Natural killer cell (primary cell): ENCODE results near the gene GYG1. TPM values are rescaled to one million over a fixed set of nuclear protein-coding genes. Genes with fewer than 3 reads are reported as not detected.

Source experiments
- ATAC-seq, 3 donors: fragments of 150-1000 bp in 2 of 3; fragments of 200-7000 bp in 1 of 3; cut with Tn5 transposase; 1 replicate in 1 of 3; 2 replicates in 2 of 3; pipeline ENCODE4 v1.10.0; 2021; ENCODE audit warnings: mild to moderate bottlenecking in 2 of 3, moderate library complexity in 2 of 3
- DNase-seq, 2 donors: peaks; one replicate each; pipeline versions ENCODE4 v3.0.0 to v3.0.0-alpha.2; 2013 to 2021; ENCODE audit warnings: mixed read lengths in 1 of 2
- H3K27ac ChIP-seq: one replicate; pipeline ENCODE4 v1.5.1; 2013; ENCODE audit warnings: mild to moderate bottlenecking, low read length
- H3K27me3 ChIP-seq: one replicate; pipeline ENCODE4 v1.6.1; 2013; ENCODE audit warnings: low read length; ENCODE audit not compliant: control insufficient read depth, insufficient read depth
- H3K36me3 ChIP-seq: one replicate; pipeline ENCODE4 v1.6.1; 2013; ENCODE audit warnings: low read length; ENCODE audit not compliant: control insufficient read depth, insufficient read depth
- H3K4me1 ChIP-seq: one replicate; pipeline ENCODE4 v1.6.1; 2013; ENCODE audit warnings: low read length; ENCODE audit not compliant: control insufficient read depth, insufficient read depth
- H3K4me3 ChIP-seq: one replicate; pipeline ENCODE4 v1.5.1; 2013; ENCODE audit warnings: low read length
- H3K9me3 ChIP-seq: one replicate; pipeline ENCODE4 v1.6.1; 2013; ENCODE audit warnings: low read length; ENCODE audit not compliant: control insufficient read depth, insufficient read depth
- H3K27ac Mint-ChIP-seq, 2 donors: one replicate each; pipeline ENCODE4 v1.8.0; 2022; ENCODE audit warnings: mild to moderate bottlenecking in 2 of 2, mixed read lengths in 2 of 2, moderate library complexity in 1 of 2
- H3K27me3 Mint-ChIP-seq, 2 donors: one replicate each; pipeline ENCODE4 v1.8.0; 2022; ENCODE audit warnings: low read depth in 2 of 2, mixed read lengths in 2 of 2
- H3K36me3 Mint-ChIP-seq: one replicate; pipeline ENCODE4 v1.8.0; 2022; ENCODE audit warnings: mixed read lengths
- H3K4me1 Mint-ChIP-seq, 2 donors: one replicate each; pipeline ENCODE4 v1.8.0; 2022; ENCODE audit warnings: mixed read lengths in 2 of 2
- H3K4me3 Mint-ChIP-seq: one replicate; pipeline ENCODE4 v1.8.0; 2022; ENCODE audit warnings: mild to moderate bottlenecking, moderate library complexity, mixed read lengths
- H3K9me3 Mint-ChIP-seq, 2 donors: one replicate each; pipeline ENCODE4 v1.8.0; 2022; ENCODE audit warnings: mixed read lengths in 2 of 2
- CTCF ChIP-seq: fragments of 200-600 bp; IDR thresholded peaks from one replicate; pipeline ENCODE4 v1.8.0; 2022; ENCODE audit warnings: antibody characterized with exemption
- WGBS: methylation state at CpG from one replicate; pipeline ENCODE4 v1.1.7; 2013; ENCODE audit warnings: missing lambda C conversion rate; ENCODE audit not compliant: insufficient coverage; 5-methylcytosine and 5-hydroxymethylcytosine counted together
- intact Hi-C: fragments of 100-400 bp; cut with micrococcal nuclease; formaldehyde crosslinking; loops from one replicate; pipeline ENCODE4 v1.14.2; 2022
- total RNA-seq, 4 donors: library from RNA; stranded (reverse); fragments of 120-200 nt in 1 of 4; gene quantifications; one replicate each; pipeline versions ENCODE4 v1.2.3 to v1.2.4, GENCODE V29; 2013 to 2022

Gene GYG1
- total RNA-seq, 3 donors from 2014 or later (not counting 1 experiment from before 2014, with no cell fraction given), result 46.6 to 56.5 (median 49.6) TPM

GRCh38 chr3:149038322-149038721 lies 47.0 kb downstream of the GYG1 start:
- Histone ChIP-seq H3K4me1 (no peaks in the 10 kb centered on the region), H3K27ac (no peak overlapping the region), H3K9me3 (no peaks in the 10 kb centered on the region), H3K4me3 (no peak overlapping the region), H3K27me3 (no peaks in the 10 kb centered on the region), H3K36me3 (peaks cover 26% of the 10 kb centered on the region)
- Mint-ChIP-seq H3K36me3 (peaks cover 6% of the 10 kb centered on the region), H3K27ac (no peak overlapping the region), H3K27me3 (no peaks in the 10 kb centered on the region), H3K4me1 (peaks cover 14 to 17% of the 10 kb centered on the region in 2 donors), H3K9me3 (no peaks in the 10 kb centered on the region), H3K4me3 (no peak overlapping the region)
- ATAC-seq, result no peak
- intact Hi-C loops, result no loop called here
- TF ChIP-seq CTCF, result no peak
- DNase-seq, result no peak
- 88% methylated on average over 2 of the region's 2 CpGs for WGBS

- H3K9me3 Mint-ChIP-seq, result no peaks in the 10 kb centered on the region
- TF ChIP-seq CTCF, result no peak
- no peaks in the 10 kb centered on the region for H3K4me1 ChIP-seq
- no peaks in the 10 kb centered on the region for H3K27me3 ChIP-seq
- DNase-seq (no peak), ATAC-seq (peak; percentile 49 to 76 (median 53))
- no peak overlapping the region for H3K27ac ChIP-seq
- H3K4me1 Mint-ChIP-seq, result peaks cover 19 to 24% of the 10 kb centered on the region in 2 donors
- peaks cover 15% of the 10 kb centered on the region for H3K36me3 Mint-ChIP-seq
- no peak overlapping the region for H3K4me3 ChIP-seq
- no CpG with 5 or more reads among the region's 1 CpG for WGBS
- H3K27ac Mint-ChIP-seq, result peak overlapping the region; percentile 77 to 78
- peaks cover 23% of the 10 kb centered on the region for H3K36me3 ChIP-seq
- H3K9me3 ChIP-seq, result no peaks in the 10 kb centered on the region
- H3K4me3 Mint-ChIP-seq, result peak overlapping the region; percentile 40
- intact Hi-C loops, result no loop called here
- no peaks in the 10 kb centered on the region for H3K27me3 Mint-ChIP-seq
These were observed 51.5 kb downstream of the GYG1 start for GRCh38 chr3:149042789-149043386.

- Mint-ChIP-seq H3K4me1 (peaks cover 19 to 24% of the 10 kb centered on the region in 2 donors), H3K27ac (peak overlapping the region in 1 of 2 donors; percentile 33), H3K27me3 (no peaks in the 10 kb centered on the region), H3K9me3 (no peaks in the 10 kb centered on the region), H3K36me3 (peaks cover 15% of the 10 kb centered on the region), H3K4me3 (no peak overlapping the region)
- Histone ChIP-seq H3K27ac (no peak overlapping the region), H3K4me3 (no peak overlapping the region), H3K36me3 (peaks cover 12% of the 10 kb centered on the region), H3K4me1 (no peaks in the 10 kb centered on the region), H3K27me3 (no peaks in the 10 kb centered on the region), H3K9me3 (no peaks in the 10 kb centered on the region)
- no peak for DNase-seq
- no peak for ATAC-seq
- WGBS, result 87% methylated on average over 5 of the region's 5 CpGs
- intact Hi-C loops, result no loop called here
- TF ChIP-seq CTCF, result no peak
These were observed 53.2 kb downstream of the GYG1 start for GRCh38 chr3:149044339-149045083.
